ENCODE data around the gene ATG4C.

DNA sequence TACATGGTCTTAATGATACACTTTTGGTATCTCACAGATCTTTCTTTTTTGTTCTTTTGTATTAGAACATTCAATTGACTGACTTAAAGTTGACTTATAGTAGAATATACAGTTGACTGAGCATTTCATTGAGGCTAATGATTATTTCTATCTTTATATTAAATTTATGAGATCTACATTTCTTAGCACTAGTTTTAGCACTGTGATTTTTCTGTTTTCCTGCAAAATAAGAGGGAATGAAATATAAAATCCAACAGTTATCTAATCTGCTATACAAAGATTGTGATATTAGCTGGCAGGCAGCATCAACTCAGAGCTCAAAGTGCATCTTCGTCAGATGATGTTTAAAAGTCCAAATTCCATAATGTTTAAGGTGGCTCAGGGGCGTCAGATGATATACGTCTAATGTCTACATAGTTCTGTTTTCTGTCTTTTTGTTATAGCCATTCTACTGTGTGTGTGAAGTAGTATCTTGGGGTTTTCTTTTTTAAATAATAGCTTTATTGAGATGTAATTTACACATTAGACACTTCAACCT lies 85.4 kb downstream of the ATG4C start:
- TF ChIP-seq, protein P1, sequence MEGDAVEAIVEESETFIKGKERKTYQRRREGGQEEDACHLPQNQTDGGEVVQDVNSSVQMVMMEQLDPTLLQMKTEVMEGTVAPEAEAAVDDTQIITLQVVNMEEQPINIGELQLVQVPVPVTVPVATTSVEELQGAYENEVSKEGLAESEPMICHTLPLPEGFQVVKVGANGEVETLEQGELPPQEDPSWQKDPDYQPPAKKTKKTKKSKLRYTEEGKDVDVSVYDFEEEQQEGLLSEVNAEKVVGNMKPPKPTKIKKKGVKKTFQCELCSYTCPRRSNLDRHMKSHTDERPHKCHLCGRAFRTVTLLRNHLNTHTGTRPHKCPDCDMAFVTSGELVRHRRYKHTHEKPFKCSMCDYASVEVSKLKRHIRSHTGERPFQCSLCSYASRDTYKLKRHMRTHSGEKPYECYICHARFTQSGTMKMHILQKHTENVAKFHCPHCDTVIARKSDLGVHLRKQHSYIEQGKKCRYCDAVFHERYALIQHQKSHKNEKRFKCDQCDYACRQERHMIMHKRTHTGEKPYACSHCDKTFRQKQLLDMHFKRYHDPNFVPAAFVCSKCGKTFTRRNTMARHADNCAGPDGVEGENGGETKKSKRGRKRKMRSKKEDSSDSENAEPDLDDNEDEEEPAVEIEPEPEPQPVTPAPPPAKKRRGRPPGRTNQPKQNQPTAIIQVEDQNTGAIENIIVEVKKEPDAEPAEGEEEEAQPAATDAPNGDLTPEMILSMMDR (conservative IDR thresholded peaks at IDR 0.05; ENCODE audit: low read length) = no peak
- TF ChIP-seq EZH2phosphoT487 (IDR thresholded peaks at IDR 0.05; ENCODE audit: borderline replicate concordance) = no peak

All from Loucy (cell line).